ENCODE results near the gene TICRR.
"Not testable (repeated sequence)": the region's sequence is repeated elsewhere in the genome, so short reads cannot be mapped to it uniquely, and the experiment has no call there.

TICRR gene

GRCh38 chr15:89578146-89578545 lies 2.9 kb downstream of the TICRR start:
- Histone ChIP-seq H3K4me1 (peaks cover 5% of the 10 kb centered on the region), H3K36me3 (replicated peaks) (peaks cover 49% of the 10 kb centered on the region), H3K9me3 (no peaks in the 10 kb centered on the region), H3K4me3 (peak overlapping the region; percentile 85), H3K27me3 (ENCODE audit: low read depth) (no peaks in the 10 kb centered on the region)
- DNase-seq (ENCODE audit: low spot score in 2 of 2): peak; percentile 59 to 68
- in situ Hi-C loops (cut with MboI; ENCODE audit: low sequenced_read_pairs): no loop called here

GRCh38 chr15:89580747-89581146 lies 5.5 kb downstream of the TICRR start:
- H3K27me3 ChIP-seq (ENCODE audit: low read depth); H3K4me3 ChIP-seq; H3K9me3 ChIP-seq; H3K4me1 ChIP-seq; DNase-seq (ENCODE audit: low spot score in 2 of 2); in situ Hi-C loops (cut with MboI; ENCODE audit: low sequenced_read_pairs): not testable (repeated sequence)
- peaks cover 71% of the 10 kb centered on the region for H3K36me3 ChIP-seq (replicated peaks)

DNA sequence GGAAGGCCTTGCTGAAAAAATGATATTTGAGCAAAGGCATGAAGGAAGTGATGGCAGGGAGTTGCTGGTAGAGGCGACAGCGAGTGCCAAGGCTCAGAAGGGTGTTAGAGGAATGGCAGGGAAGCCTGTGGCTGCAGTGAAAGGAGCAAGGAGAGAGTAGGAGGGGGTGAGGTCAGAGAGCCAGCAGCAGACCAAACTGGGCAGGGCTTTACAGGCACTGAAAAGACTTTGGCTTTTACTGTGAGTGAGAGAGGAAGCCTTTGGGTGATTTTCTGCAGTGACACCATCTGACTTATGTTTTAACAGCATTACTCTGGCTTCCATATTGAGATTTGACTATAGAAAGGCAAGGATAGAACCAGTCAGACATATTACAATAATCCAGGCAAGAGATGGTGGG lies 11.4 kb downstream of the TICRR start:
- Histone ChIP-seq H3K9me3 (no peaks in the 10 kb centered on the region), H3K27me3 (ENCODE audit: low read depth) (no peaks in the 10 kb centered on the region), H3K36me3 (replicated peaks) (peaks cover 92% of the 10 kb centered on the region), H3K4me3 (no peak overlapping the region), H3K4me1 (no peaks in the 10 kb centered on the region)
- no peak for DNase-seq (ENCODE audit: low spot score in 2 of 2)
- in situ Hi-C loops (cut with MboI; ENCODE audit: low sequenced_read_pairs): loop anchor here (5.0 kb wide), 1 partner anchor 36 kb away; no protein-coding TSS in a partner anchor

DNA sequence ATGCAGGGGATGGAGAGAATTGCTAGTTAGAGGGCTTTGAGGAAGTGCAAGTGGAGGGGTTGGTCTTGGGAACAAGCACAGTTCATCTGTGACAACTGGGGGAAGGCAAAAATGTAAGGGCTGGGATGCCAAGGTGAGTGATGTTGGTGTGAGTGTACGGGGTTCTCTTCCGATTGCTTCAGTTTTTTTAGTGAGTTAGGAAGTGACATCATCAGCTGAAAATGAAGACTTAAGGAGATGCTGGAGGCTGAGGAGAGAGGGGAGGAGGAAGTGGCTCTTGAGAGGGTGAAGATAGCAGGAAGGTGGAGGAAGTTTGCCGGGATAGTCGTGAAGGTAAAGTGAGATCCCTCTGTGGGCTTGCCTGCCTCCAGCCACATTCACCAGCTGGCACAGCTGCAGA lies 12.7 kb downstream of the TICRR start:
- in situ Hi-C loops (cut with MboI; ENCODE audit: low sequenced_read_pairs): loop anchor here (5.0 kb wide), 1 partner anchor 34 kb away; no protein-coding TSS in a partner anchor
- Histone ChIP-seq H3K36me3 (replicated peaks) (peaks cover 95% of the 10 kb centered on the region), H3K27me3 (ENCODE audit: low read depth) (no peaks in the 10 kb centered on the region), H3K4me1 (no peaks in the 10 kb centered on the region), H3K9me3 (no peaks in the 10 kb centered on the region), H3K4me3 (no peak overlapping the region)
- DNase-seq (ENCODE audit: low spot score in 2 of 2): no peak

- H3K4me3 ChIP-seq: no peak overlapping the region
- DNase-seq (ENCODE audit: low spot score in 2 of 2): no peak
- in situ Hi-C loops (cut with MboI; ENCODE audit: low sequenced_read_pairs): no loop called here
- no peaks in the 10 kb centered on the region for H3K27me3 ChIP-seq (ENCODE audit: low read depth)
- H3K9me3 ChIP-seq: no peaks in the 10 kb centered on the region
- no peaks in the 10 kb centered on the region for H3K4me1 ChIP-seq
- H3K36me3 ChIP-seq (replicated peaks): peaks cover 95% of the 10 kb centered on the region
These were observed 16.6 kb downstream of the TICRR start for GRCh38 chr15:89591834-89592233.

DNA sequence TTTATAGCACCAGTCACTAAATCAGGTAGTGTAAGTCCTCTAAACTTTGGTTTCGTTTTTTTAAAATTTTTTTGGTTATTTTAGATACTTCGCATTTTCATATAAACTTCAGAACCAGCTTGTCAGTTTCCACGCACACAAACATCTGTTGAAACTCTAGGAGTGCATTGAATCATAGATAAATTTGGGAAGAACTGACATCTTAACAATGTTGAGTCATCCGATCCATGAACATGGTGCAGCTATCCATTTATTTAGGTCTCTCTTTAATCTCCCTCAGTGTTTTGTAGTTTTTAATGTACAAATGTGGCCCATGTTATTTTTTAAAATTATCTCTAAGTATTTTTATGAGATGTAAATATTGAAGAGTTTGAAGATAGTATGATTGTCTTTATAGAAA lies 17.7 kb downstream of the TICRR start:
- no peak overlapping the region for H3K4me3 ChIP-seq
- no peaks in the 10 kb centered on the region for H3K27me3 ChIP-seq (ENCODE audit: low read depth)
- H3K4me1 ChIP-seq: no peaks in the 10 kb centered on the region
- in situ Hi-C loops (cut with MboI; ENCODE audit: low sequenced_read_pairs): no loop called here
- H3K36me3 ChIP-seq (replicated peaks): peaks cover 93% of the 10 kb centered on the region
- DNase-seq (ENCODE audit: low spot score in 2 of 2): no peak
- no peaks in the 10 kb centered on the region for H3K9me3 ChIP-seq

GRCh38 chr15:89599021-89599420 lies 23.8 kb downstream of the TICRR start:
- in situ Hi-C loops (cut with MboI; ENCODE audit: low sequenced_read_pairs): no loop called here
- no peaks in the 10 kb centered on the region for H3K9me3 ChIP-seq
- no peak overlapping the region for H3K4me3 ChIP-seq
- H3K4me1 ChIP-seq: no peaks in the 10 kb centered on the region
- peaks cover 96% of the 10 kb centered on the region for H3K36me3 ChIP-seq (replicated peaks)
- DNase-seq (ENCODE audit: low spot score in 2 of 2): no peak
- H3K27me3 ChIP-seq (ENCODE audit: low read depth): no peaks in the 10 kb centered on the region

GRCh38 chr15:89611317-89611716 lies 36.0 kb downstream of the TICRR start:
- DNase-seq (ENCODE audit: low spot score in 2 of 2): no peak
- in situ Hi-C loops (cut with MboI; ENCODE audit: low sequenced_read_pairs): loop anchor here (25.0 kb wide), 1 partner anchor 1351 kb away; the partner anchor contains the start of gene RCCD1
- Histone ChIP-seq H3K4me1 (peaks cover 4% of the 10 kb centered on the region; the same call in 1 of the 2 replicates), H3K36me3 (replicated peaks) (peaks cover 93% of the 10 kb centered on the region), H3K9me3 (no peaks in the 10 kb centered on the region), H3K27me3 (ENCODE audit: low read depth) (no peaks in the 10 kb centered on the region), H3K4me3 (no peak overlapping the region)

DNA sequence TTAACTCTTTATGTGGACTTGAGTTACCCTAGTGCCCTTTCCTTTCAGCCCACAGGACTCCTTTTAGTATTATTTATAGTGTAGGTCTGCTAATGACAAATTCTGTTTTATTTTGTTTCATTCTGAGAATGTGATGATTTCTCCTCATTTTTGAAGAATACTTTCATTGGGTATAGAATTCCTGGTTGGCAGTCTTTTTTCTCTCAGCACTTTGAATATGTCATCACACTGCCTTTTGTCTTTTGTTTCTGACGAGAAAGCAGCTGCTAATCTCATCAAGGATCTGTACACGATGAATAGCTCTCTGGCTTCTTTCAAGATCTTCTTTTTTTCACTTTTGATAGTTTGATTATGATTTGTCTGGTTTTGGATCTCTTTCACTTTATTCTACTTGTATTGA lies 37.8 kb downstream of the TICRR start:
- Histone ChIP-seq H3K27me3 (ENCODE audit: low read depth) (no peaks in the 10 kb centered on the region), H3K4me3 (no peak overlapping the region), H3K9me3 (no peaks in the 10 kb centered on the region), H3K4me1 (peaks cover 4% of the 10 kb centered on the region; the same call in 1 of the 2 replicates), H3K36me3 (replicated peaks) (peaks cover 93% of the 10 kb centered on the region)
- peak in 1 of 2 experiments; percentile 15 for DNase-seq (ENCODE audit: low spot score in 2 of 2)
- in situ Hi-C loops (cut with MboI; ENCODE audit: low sequenced_read_pairs): loop anchor here (25.0 kb wide), 1 partner anchor 1349 kb away; the partner anchor contains the start of gene RCCD1

DNA sequence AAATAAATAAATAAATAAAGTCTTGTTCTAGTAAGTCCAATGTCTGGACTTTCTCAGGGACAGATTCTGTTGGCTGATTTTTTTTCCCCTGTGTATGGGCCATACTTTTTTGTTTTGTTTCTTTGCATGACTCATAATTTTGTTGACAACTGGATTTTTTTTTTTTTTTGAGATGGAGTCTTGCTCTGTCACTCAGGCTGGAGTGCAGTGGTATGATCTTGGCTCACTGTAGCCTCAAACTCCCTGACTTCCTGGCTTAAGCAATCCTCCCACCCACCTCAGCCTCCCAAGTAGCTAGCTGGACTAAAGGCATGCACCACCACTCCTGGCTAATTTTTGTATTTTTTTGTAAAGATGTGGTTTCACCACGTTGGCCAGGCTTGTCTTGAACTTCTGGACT lies 38.9 kb downstream of the TICRR start:
- Histone ChIP-seq H3K4me1 (peaks cover 4% of the 10 kb centered on the region; the same call in 1 of the 2 replicates), H3K9me3 (no peaks in the 10 kb centered on the region), H3K4me3 (no peak overlapping the region), H3K27me3 (ENCODE audit: low read depth) (no peaks in the 10 kb centered on the region), H3K36me3 (replicated peaks) (peaks cover 94% of the 10 kb centered on the region)
- DNase-seq (ENCODE audit: low spot score in 2 of 2): no peak
- in situ Hi-C loops (cut with MboI; ENCODE audit: low sequenced_read_pairs): loop anchor here (25.0 kb wide), 1 partner anchor 1348 kb away; the partner anchor contains the start of gene RCCD1

DNA sequence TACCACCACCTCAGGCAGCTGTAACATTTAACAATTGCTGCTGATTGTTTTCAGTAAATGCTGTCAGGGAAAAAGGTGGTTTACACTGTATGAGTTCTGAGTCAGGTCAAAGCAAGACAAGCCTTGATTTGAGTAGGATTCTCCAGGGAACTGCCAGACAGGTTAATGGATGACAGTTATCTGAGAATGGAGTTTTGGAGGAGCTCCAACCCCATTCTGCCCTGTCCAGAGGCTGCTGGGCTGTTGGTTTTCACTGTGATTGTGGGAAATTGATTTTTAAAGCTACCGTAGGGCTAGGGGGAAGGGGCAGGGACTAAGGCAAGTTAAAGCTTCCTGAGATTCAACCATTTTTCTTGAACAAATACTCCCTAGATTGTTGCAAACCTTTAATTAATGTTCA lies 39.9 kb downstream of the TICRR start:
- Histone ChIP-seq H3K4me3 (no peak overlapping the region), H3K4me1 (peaks cover 4% of the 10 kb centered on the region; the same call in 1 of the 2 replicates), H3K9me3 (no peaks in the 10 kb centered on the region), H3K27me3 (ENCODE audit: low read depth) (no peaks in the 10 kb centered on the region), H3K36me3 (replicated peaks) (peaks cover 94% of the 10 kb centered on the region)
- no peak for DNase-seq (ENCODE audit: low spot score in 2 of 2)
- in situ Hi-C loops (cut with MboI; ENCODE audit: low sequenced_read_pairs): loop anchor here (25.0 kb wide), 1 partner anchor 1347 kb away; the partner anchor contains the start of gene RCCD1

DNA sequence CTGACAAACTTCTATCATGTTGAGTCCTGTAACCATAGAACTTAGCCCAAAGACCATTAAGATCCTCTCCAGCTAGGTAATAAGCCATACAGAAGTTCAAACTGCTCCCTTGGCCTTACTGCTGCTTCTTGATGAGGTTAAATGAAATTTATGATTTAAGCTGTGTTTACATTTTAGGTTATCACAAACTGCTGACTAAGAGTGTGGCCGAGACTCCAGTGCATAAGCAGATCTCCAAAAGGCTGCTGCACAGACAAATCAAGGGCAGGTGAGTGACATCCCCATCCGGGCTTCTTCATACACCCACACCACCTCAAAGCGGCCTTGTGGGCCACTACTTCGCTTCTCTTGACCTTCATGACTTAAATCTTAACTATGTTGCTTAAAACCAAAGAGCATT lies 41.0 kb downstream of the TICRR start:
- Histone ChIP-seq H3K9me3 (no peaks in the 10 kb centered on the region), H3K4me3 (no peak overlapping the region), H3K4me1 (peaks cover 4% of the 10 kb centered on the region; the same call in 1 of the 2 replicates), H3K27me3 (ENCODE audit: low read depth) (no peaks in the 10 kb centered on the region), H3K36me3 (replicated peaks) (peaks cover 94% of the 10 kb centered on the region)
- DNase-seq (ENCODE audit: low spot score in 2 of 2): no peak
- in situ Hi-C loops (cut with MboI; ENCODE audit: low sequenced_read_pairs): loop anchor here (25.0 kb wide), 1 partner anchor 1346 kb away; the partner anchor contains the start of gene RCCD1

- in situ Hi-C loops (cut with MboI; ENCODE audit: low sequenced_read_pairs): loop anchor here (5.0 to 25.0 kb wide), 2 partner anchors 34 to 1341 kb away; partner anchors contain the start of gene RCCD1
- H3K36me3 ChIP-seq (replicated peaks): peaks cover 97% of the 10 kb centered on the region
These were observed 46.3 kb downstream of the TICRR start for GRCh38 chr15:89621547-89621946.

GRCh38 chr15:89623165-89623564 lies 47.9 kb downstream of the TICRR start:
- in situ Hi-C loops (cut with MboI; ENCODE audit: low sequenced_read_pairs): loop anchor here (5.0 to 25.0 kb wide), 2 partner anchors 36 to 1339 kb away; partner anchors contain the start of gene RCCD1
- H3K9me3 ChIP-seq: no peaks in the 10 kb centered on the region
- DNase-seq (ENCODE audit: low spot score in 2 of 2): no peak
- no peaks in the 10 kb centered on the region for H3K27me3 ChIP-seq (ENCODE audit: low read depth)
- no peak overlapping the region for H3K4me3 ChIP-seq
- H3K36me3 ChIP-seq (replicated peaks): peaks cover 97% of the 10 kb centered on the region
- H3K4me1 ChIP-seq: no peaks in the 10 kb centered on the region

More at GRCh38 chr15:89621547-89621946, 46.3 kb downstream of the TICRR start:
- no peak for DNase-seq (ENCODE audit: low spot score in 2 of 2)
- Histone ChIP-seq H3K4me1 (no peaks in the 10 kb centered on the region), H3K4me3 (no peak overlapping the region), H3K27me3 (ENCODE audit: low read depth) (no peaks in the 10 kb centered on the region), H3K9me3 (no peaks in the 10 kb centered on the region)

All from HAP-1 (cell line).